ENCODE measurements around the gene BAZ1A. TPM values are rescaled to one million over a fixed set of nuclear protein-coding genes. Genes with fewer than 3 reads are reported as not detected.

Gene BAZ1A
- total and polyA plus RNA-seq, 9 of the 15 experiments (the other 6 are each of a cell fraction or from before 2014, with no cell fraction given): 22.0 to 71.2 (median 39.1) TPM

- ATAC-seq (no peak), DNase-seq (ENCODE audit: extremely low read depth in 1 of 4, low spot score in 3 of 4) (no peak), FAIRE-seq (no peak)
- Histone ChIP-seq H3K79me2 (ENCODE audit: control insufficient read depth, insufficient read depth, low read length) (no peaks in the 10 kb centered on the region; the same call in 2 of the 3 replicates), H4K20me1 (replicated peaks; ENCODE audit: control insufficient read depth, insufficient read depth, low read length) (no peaks in the 10 kb centered on the region), H3K36me3 (ENCODE audit: control insufficient read depth, insufficient read depth, low read length) (peaks cover 81% of the 10 kb centered on the region), H3K4me3 (no peak overlapping the region), H2AFZ (ENCODE audit: low read depth, low read length) (no peak overlapping the region), H3K27me3 (ENCODE audit: control insufficient read depth in 2 of 2, insufficient read depth in 2 of 2, low read length in 2 of 2) (no peaks in the 10 kb centered on the region), H3K9me1 (ENCODE audit: control insufficient read depth, insufficient read depth, low read length) (no peaks in the 10 kb centered on the region), H3K9ac (ENCODE audit: insufficient read depth in 1 of 2, low read depth in 2 of 2, low read length in 2 of 2) (no peak overlapping the region), H3K4me2 (ENCODE audit: insufficient read depth, low read length) (no peak overlapping the region), H3K4me1 (replicated peaks in 1 of 2; ENCODE audit: control insufficient read depth in 2 of 2, insufficient read depth in 2 of 2, low read length in 2 of 2) (no peaks in the 10 kb centered on the region), H3K9me3 (replicated peaks; ENCODE audit: control insufficient read depth, insufficient read depth, low read depth, low read length) (no peaks in the 10 kb centered on the region), H3K27ac (ENCODE audit: extremely low read depth, low read depth, low read length) (no peak overlapping the region)
- no peak for TF ChIP-seq SNRNP70 (optimal IDR thresholded peaks at IDR 0.05; ENCODE audit: low read depth, low read length)
- no peak for TF ChIP-seq SP1 (CRISPR knock-in tag; IDR thresholded peaks at IDR 0.05)
- TF ChIP-seq HDAC3 (IDR thresholded peaks at IDR 0.05; ENCODE audit: borderline replicate concordance, partially characterized antibody): no peak
- TF ChIP-seq, protein P1, sequence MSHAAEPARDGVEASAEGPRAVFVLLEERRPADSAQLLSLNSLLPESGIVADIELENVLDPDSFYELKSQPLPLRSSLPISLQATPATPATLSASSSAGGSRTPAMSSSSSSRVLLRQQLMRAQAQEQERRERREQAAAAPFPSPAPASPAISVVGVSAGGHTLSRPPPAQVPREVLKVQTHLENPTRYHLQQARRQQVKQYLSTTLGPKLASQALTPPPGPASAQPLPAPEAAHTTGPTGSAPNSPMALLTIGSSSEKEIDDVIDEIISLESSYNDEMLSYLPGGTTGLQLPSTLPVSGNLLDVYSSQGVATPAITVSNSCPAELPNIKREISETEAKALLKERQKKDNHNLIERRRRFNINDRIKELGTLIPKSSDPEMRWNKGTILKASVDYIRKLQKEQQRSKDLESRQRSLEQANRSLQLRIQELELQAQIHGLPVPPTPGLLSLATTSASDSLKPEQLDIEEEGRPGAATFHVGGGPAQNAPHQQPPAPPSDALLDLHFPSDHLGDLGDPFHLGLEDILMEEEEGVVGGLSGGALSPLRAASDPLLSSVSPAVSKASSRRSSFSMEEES (CRISPR knock-in tag; IDR thresholded peaks at IDR 0.05): no peak
- TF ChIP-seq OTX1 (CRISPR knock-in tag; IDR thresholded peaks at IDR 0.05): no peak
- no peak for TF ChIP-seq ZNF764 (CRISPR knock-in tag; IDR thresholded peaks at IDR 0.05; ENCODE audit: low read depth)
- TF ChIP-seq, protein P2, sequence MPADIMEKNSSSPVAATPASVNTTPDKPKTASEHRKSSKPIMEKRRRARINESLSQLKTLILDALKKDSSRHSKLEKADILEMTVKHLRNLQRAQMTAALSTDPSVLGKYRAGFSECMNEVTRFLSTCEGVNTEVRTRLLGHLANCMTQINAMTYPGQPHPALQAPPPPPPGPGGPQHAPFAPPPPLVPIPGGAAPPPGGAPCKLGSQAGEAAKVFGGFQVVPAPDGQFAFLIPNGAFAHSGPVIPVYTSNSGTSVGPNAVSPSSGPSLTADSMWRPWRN (IDR thresholded peaks at IDR 0.05; ENCODE audit: low read depth): no peak
- no peak for TF ChIP-seq RB1 (IDR thresholded peaks at IDR 0.05; ENCODE audit: low read depth)
- no peak for TF ChIP-seq SPI1 (IDR thresholded peaks at IDR 0.05; ENCODE audit: borderline replicate concordance, low read depth, low read length)
- TF ChIP-seq CCNT2 (IDR thresholded peaks at IDR 0.05; ENCODE audit: borderline replicate concordance, extremely low read depth, insufficient read length, low read depth, low read length): no peak
- no peak for TF ChIP-seq ZSCAN32 (CRISPR knock-in tag; IDR thresholded peaks at IDR 0.05)
- no peak for TF ChIP-seq POLR2G (IDR thresholded peaks at IDR 0.05; ENCODE audit: low read depth, low read length)
- TF ChIP-seq XRCC4 (IDR thresholded peaks at IDR 0.05; ENCODE audit: extremely low read depth, insufficient read depth, insufficient read length): no peak
- TF ChIP-seq ZNF324 (CRISPR knock-in tag; IDR thresholded peaks at IDR 0.05): no peak
- TF ChIP-seq CLOCK (CRISPR knock-in tag; IDR thresholded peaks at IDR 0.05; ENCODE audit: borderline replicate concordance): no peak
- no peak for TF ChIP-seq IRF1 (CRISPR knock-in tag; IDR thresholded peaks at IDR 0.05; ENCODE audit: borderline replicate concordance)
- POLR2A ChIA-PET: interaction anchor here (0.6 kb wide), 1 partner anchor 59 kb away, joined by 3 read pairs; no protein-coding TSS in a partner anchor
- BruUV-seq (replicated peaks): no TSS peak
- CTCF ChIA-PET (ENCODE audit: low intra/inter-chr PET ratio): no interaction called here
- WGBS (ENCODE audit: insufficient coverage, low coverage, missing lambda C conversion rate): 96% methylated on average over 3 of the region's 3 CpGs
- in situ Hi-C loops (cut with MboI) (no loop called here), intact Hi-C loops (cut with micrococcal nuclease) (no loop called here)
Measured at GRCh38 chr14:34766060-34766459, 109.1 kb downstream of the BAZ1A start.
